ENCODE measurements around the gene COA6. TPM values are rescaled to one million over a fixed set of nuclear protein-coding genes. Genes with fewer than 3 reads are reported as not detected.

The COA6 gene
- total RNA-seq (10 to 100 TPM; 11.3 to 14.0 TPM), total RNA-seq (8.0 to 19.6 reads per million in 2 donors)

- Mint-ChIP-seq H3K27ac (peak within 1 kb of the TSS; percentile 100), H3K4me3 (peak within 1 kb of the TSS; percentile 98), H3K36me3 (ENCODE audit: low read depth) (peaks cover 7% of the 10 kb centered on the region), H3K27me3 (no peaks in the 10 kb centered on the region), H3K4me1 (peaks cover 49% of the 10 kb centered on the region)
- ATAC-seq (peak; percentile 88), DNase-seq (peak; percentile 76 to 79 (median 77))
- no peaks in the 10 kb centered on the region for H3K9me3 ChIP-seq (ENCODE audit: control insufficient read depth, low read length, poor library complexity, severe bottlenecking)
Measured at GRCh38 chr1:234373064-234373958, at the start of gene COA6. TSS of gene COA6 (plus strand) at chr1:234373456. CDS start at chr1:234373467, 11 bp downstream.

- ATAC-seq: no peak
- no peak overlapping the region for H3K27ac Mint-ChIP-seq
Measured at GRCh38 chr1:234324821-234325220, 48.4 kb upstream of the COA6 start.

GRCh38 chr1:234325878-234326496, 47.3 kb upstream of the COA6 start:
- no peaks in the 10 kb centered on the region for H3K9me3 ChIP-seq (ENCODE audit: control insufficient read depth, low read length, poor library complexity, severe bottlenecking)
- H3K27ac Mint-ChIP-seq: peak overlapping the region; percentile 94
- H3K4me3 Mint-ChIP-seq: peak overlapping the region; percentile 94
- peaks cover 2% of the 10 kb centered on the region for H3K36me3 Mint-ChIP-seq (ENCODE audit: low read depth)
- H3K27me3 Mint-ChIP-seq: peaks cover 43% of the 10 kb centered on the region
- no peak for DNase-seq
- peaks cover 20% of the 10 kb centered on the region for H3K4me1 Mint-ChIP-seq
- peak; percentile 54 for ATAC-seq

More at GRCh38 chr1:234324821-234325220, 48.4 kb upstream of the COA6 start:
- H3K27me3 Mint-ChIP-seq: peaks cover 43% of the 10 kb centered on the region
- H3K4me3 Mint-ChIP-seq: peak overlapping the region; percentile 94
- no peak for DNase-seq
- H3K36me3 Mint-ChIP-seq (ENCODE audit: low read depth): peaks cover 2% of the 10 kb centered on the region
- peaks cover 17% of the 10 kb centered on the region for H3K4me1 Mint-ChIP-seq
- no peaks in the 10 kb centered on the region for H3K9me3 ChIP-seq (ENCODE audit: control insufficient read depth, low read length, poor library complexity, severe bottlenecking)

GRCh38 chr1:234326497-234327366, 46.5 kb upstream of the COA6 start:
- DNase-seq: peak; percentile 43 to 66 (median 52)
- H3K27ac Mint-ChIP-seq: peak overlapping the region; percentile 94
- H3K4me1 Mint-ChIP-seq: peaks cover 20% of the 10 kb centered on the region
- ATAC-seq: peak; percentile 93
- H3K27me3 Mint-ChIP-seq: peaks cover 44% of the 10 kb centered on the region
- no peaks in the 10 kb centered on the region for H3K9me3 ChIP-seq (ENCODE audit: control insufficient read depth, low read length, poor library complexity, severe bottlenecking)
- peak overlapping the region; percentile 94 for H3K4me3 Mint-ChIP-seq
- peaks cover 3% of the 10 kb centered on the region for H3K36me3 Mint-ChIP-seq (ENCODE audit: low read depth)

- Mint-ChIP-seq H3K36me3 (ENCODE audit: low read depth) (peaks cover 13% of the 10 kb centered on the region), H3K4me3 (no peak overlapping the region), H3K4me1 (peaks cover 20% of the 10 kb centered on the region), H3K27ac (no peak overlapping the region), H3K27me3 (peaks cover 49% of the 10 kb centered on the region)
- no peaks in the 10 kb centered on the region for H3K9me3 ChIP-seq (ENCODE audit: control insufficient read depth, low read length, poor library complexity, severe bottlenecking)
- no peak for DNase-seq
- no peak for ATAC-seq
Measured at GRCh38 chr1:234327577-234328164, 45.6 kb upstream of the COA6 start.

GRCh38 chr1:234330843-234331215, 42.4 kb upstream of the COA6 start:
- no peak for ATAC-seq
- H3K36me3 Mint-ChIP-seq (ENCODE audit: low read depth): peaks cover 13% of the 10 kb centered on the region

GRCh38 chr1:234331507-234331906, 41.7 kb upstream of the COA6 start:
- H3K4me3 Mint-ChIP-seq: no peak overlapping the region
- no peak for ATAC-seq
- peaks cover 2% of the 10 kb centered on the region for H3K9me3 ChIP-seq (ENCODE audit: control insufficient read depth, low read length, poor library complexity, severe bottlenecking)
- H3K27me3 Mint-ChIP-seq: peaks cover 33% of the 10 kb centered on the region
- DNase-seq: no peak
- H3K4me1 Mint-ChIP-seq: peaks cover 7% of the 10 kb centered on the region
- H3K27ac Mint-ChIP-seq: no peak overlapping the region
- peaks cover 11% of the 10 kb centered on the region for H3K36me3 Mint-ChIP-seq (ENCODE audit: low read depth)

More at GRCh38 chr1:234330843-234331215, 42.4 kb upstream of the COA6 start:
- Mint-ChIP-seq H3K4me3 (no peak overlapping the region), H3K27ac (no peak overlapping the region), H3K4me1 (peaks cover 12% of the 10 kb centered on the region), H3K27me3 (peaks cover 33% of the 10 kb centered on the region)
- DNase-seq: no peak
- no peaks in the 10 kb centered on the region for H3K9me3 ChIP-seq (ENCODE audit: control insufficient read depth, low read length, poor library complexity, severe bottlenecking)

GRCh38 chr1:234336359-234336758, 36.9 kb upstream of the COA6 start:
- peaks cover 11% of the 10 kb centered on the region for H3K36me3 Mint-ChIP-seq (ENCODE audit: low read depth)

GRCh38 chr1:234337233-234337632, 36.0 kb upstream of the COA6 start:
- H3K36me3 Mint-ChIP-seq (ENCODE audit: low read depth): peaks cover 4% of the 10 kb centered on the region
- DNase-seq: no peak
- H3K4me1 Mint-ChIP-seq: no peaks in the 10 kb centered on the region
- H3K9me3 ChIP-seq (ENCODE audit: control insufficient read depth, low read length, poor library complexity, severe bottlenecking): peaks cover 7% of the 10 kb centered on the region
- peaks cover 9% of the 10 kb centered on the region for H3K27me3 Mint-ChIP-seq
- no peak overlapping the region for H3K27ac Mint-ChIP-seq
- ATAC-seq: no peak
- H3K4me3 Mint-ChIP-seq: no peak overlapping the region

More at GRCh38 chr1:234336359-234336758, 36.9 kb upstream of the COA6 start:
- DNase-seq: no peak
- no peak overlapping the region for H3K4me3 Mint-ChIP-seq
- no peak overlapping the region for H3K27ac Mint-ChIP-seq
- H3K9me3 ChIP-seq (ENCODE audit: control insufficient read depth, low read length, poor library complexity, severe bottlenecking): peaks cover 7% of the 10 kb centered on the region
- H3K27me3 Mint-ChIP-seq: peaks cover 14% of the 10 kb centered on the region
- no peak for ATAC-seq
- no peaks in the 10 kb centered on the region for H3K4me1 Mint-ChIP-seq

- Mint-ChIP-seq H3K27me3 (peaks cover 4% of the 10 kb centered on the region), H3K4me1 (no peaks in the 10 kb centered on the region), H3K27ac (no peak overlapping the region), H3K36me3 (ENCODE audit: low read depth) (no peaks in the 10 kb centered on the region), H3K4me3 (no peak overlapping the region)
- DNase-seq (no peak), ATAC-seq (no peak)
- H3K9me3 ChIP-seq (ENCODE audit: control insufficient read depth, low read length, poor library complexity, severe bottlenecking): peaks cover 7% of the 10 kb centered on the region
Measured at GRCh38 chr1:234340528-234340927, 32.7 kb upstream of the COA6 start.

- DNase-seq (no peak), ATAC-seq (no peak)
- Mint-ChIP-seq H3K36me3 (ENCODE audit: low read depth) (peaks cover 2% of the 10 kb centered on the region), H3K27me3 (peaks cover 14% of the 10 kb centered on the region), H3K27ac (no peak overlapping the region), H3K4me3 (no peak overlapping the region), H3K4me1 (no peaks in the 10 kb centered on the region)
- H3K9me3 ChIP-seq (ENCODE audit: control insufficient read depth, low read length, poor library complexity, severe bottlenecking): no peaks in the 10 kb centered on the region
Measured at GRCh38 chr1:234342774-234343173, 30.5 kb upstream of the COA6 start.

GRCh38 chr1:234345237-234345636, 28.0 kb upstream of the COA6 start:
- Mint-ChIP-seq H3K36me3 (ENCODE audit: low read depth) (peaks cover 4% of the 10 kb centered on the region), H3K4me3 (no peak overlapping the region), H3K27ac (no peak overlapping the region), H3K27me3 (peaks cover 26% of the 10 kb centered on the region), H3K4me1 (peaks cover 2% of the 10 kb centered on the region)
- no peak for ATAC-seq
- H3K9me3 ChIP-seq (ENCODE audit: control insufficient read depth, low read length, poor library complexity, severe bottlenecking): no peaks in the 10 kb centered on the region
- no peak for DNase-seq
